NCI-H460 (cell line): ENCODE results near the gene MAP4. TPM values are rescaled to one million over a fixed set of nuclear protein-coding genes. Genes with fewer than 3 reads are reported as not detected.
"Not testable (repeated sequence)": the region's sequence is repeated elsewhere in the genome, so short reads cannot be mapped to it uniquely, and the experiment has no call there.

Source experiments
- DNase-seq: peaks from one replicate; pipeline ENCODE4 v3.0.0-alpha.2; 2016; ENCODE audit warnings: low read depth; ENCODE audit errors: extremely low read depth
- total RNA-seq: library from RNA; depleted of rRNA; stranded (reverse); fragments of >200 nt; shearing (Covaris generic); gene quantifications from 2 replicates; pipeline ENCODE4 v1.2.3, GENCODE V29; 2014

Gene MAP4
- total RNA-seq, 1 experiment from 2014 or later, result 53.4 TPM

DNA sequence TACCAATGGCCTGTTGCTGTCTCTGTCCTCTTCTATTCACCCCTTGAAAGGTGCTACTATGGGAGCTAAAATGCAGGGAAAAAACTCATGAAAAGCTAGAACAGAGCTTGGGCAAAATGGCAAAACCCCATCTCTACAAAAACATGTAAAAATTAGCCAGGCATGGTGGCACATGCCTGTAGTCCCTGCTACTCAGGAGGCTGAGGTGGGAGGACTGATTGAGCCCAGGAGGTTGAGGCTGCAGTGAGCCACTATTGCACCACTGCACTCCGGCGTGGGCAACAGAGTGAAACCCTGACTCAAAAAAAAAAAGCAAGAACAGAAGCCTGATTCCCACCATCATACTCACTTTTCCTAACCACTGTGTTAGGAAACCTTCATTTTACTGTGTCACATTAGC is 1.9 kb downstream of the MAP4 start:
- DNase-seq, result no peak

DNA sequence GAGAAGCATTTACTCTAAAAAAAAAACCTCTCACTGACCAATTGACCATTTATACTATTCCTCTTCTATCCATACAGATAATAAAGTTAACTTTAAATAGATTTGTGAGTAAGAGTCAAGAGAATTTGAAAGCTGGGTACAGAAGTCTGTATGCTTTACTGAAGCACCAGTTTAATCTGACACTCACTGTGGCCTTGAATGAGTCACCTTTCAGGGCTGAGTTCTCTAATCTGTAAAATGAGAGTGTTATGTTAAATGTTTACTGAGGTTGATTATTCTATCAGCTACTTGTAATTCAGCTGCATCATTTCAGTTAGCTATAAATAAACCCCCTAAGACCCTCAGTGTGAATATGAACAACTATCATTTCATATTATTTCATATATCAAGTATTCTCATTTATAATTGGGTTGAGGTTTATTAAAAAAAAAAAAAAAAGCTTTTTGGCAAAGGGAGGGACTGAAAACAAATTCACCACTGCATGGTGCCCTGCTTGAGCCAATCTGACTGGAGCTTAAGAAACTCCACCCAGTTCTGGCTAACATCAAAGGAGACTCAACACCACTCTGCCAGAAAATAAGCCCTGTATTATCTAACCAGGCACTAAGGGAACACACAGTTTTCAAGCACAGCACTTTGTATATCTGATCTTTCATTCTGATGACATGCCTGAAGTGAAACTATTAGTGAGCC is 2.8 kb downstream of the MAP4 start:
- DNase-seq, result no peak

DNA sequence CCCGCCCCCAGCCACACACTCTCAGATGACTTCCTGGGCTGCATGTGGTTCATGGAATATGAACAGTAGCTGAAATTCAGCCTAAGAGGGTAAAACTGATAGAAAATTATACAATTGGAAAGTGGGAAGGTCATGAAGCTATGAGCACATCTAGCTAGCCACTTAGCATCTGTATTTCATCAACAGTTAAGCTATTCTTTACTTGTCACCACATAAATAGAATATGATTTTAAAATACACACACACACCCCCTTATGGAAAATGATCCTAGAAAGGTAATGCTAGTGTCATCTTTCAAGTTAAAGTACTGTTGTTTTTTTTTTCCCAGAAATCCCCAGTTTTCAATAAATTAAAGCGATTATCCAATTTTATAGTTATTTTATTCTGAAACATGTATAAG is 3.6 kb downstream of the MAP4 start:
- DNase-seq, result no peak

DNA sequence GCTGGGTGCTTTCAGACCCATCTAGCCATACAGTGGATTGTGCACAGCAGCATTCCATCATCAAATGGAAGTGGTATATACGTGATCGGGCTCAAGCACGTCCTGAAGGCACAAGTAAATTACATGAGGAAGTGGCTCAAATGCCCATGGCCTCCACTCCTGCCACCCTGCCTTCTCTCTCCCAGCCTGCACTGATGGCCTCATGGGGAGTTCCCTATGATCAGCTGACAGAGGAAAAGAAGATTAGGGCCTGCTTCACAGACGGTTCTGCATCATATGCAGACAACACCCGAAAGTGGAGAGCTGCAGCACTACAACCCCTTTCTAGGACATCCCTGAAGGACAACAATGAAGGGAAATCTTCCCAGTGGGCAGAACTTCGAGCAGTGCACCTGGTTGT is 8.2 kb downstream of the MAP4 start:
- DNase-seq, result not testable (repeated sequence)

DNA sequence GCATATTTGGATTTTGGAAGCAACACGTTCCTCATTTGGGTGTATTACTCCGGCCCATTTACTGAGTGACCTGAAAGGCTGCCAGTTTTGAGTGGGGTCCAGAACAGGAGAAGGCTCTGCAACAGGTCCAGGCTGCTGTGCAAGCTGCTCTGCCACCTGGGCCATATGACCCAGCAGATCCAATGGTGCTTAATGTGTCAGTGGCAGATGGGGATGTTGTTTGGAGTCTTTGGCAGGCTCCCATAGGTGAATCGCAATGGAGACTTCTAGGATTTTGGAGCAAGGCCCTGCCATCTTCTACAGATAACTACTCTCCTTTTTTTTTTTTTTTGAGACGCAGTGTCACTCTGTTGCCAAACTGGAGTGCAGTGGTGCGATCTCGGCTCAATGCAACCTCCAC is 8.9 kb downstream of the MAP4 start:
- DNase-seq, result not testable (repeated sequence)

DNA sequence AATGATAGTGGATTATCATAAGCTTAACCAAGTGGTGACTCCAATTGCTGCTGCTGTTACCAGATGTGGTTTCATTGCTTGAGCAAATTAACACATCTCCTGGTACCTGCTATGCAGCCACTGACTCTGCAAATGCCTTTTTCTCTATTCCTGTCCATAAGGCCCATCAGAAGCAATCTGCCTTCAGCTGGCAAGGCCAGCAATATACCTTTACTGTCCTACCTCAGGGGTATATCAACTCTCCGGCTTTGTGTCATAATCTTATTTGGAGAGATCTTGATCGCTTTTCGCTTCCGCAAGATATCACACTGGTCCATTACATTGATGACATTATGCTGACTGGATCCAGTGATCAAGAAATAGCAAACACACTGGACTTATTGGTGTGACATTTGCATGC is 9.4 kb downstream of the MAP4 start:
- DNase-seq, result not testable (repeated sequence)

DNA sequence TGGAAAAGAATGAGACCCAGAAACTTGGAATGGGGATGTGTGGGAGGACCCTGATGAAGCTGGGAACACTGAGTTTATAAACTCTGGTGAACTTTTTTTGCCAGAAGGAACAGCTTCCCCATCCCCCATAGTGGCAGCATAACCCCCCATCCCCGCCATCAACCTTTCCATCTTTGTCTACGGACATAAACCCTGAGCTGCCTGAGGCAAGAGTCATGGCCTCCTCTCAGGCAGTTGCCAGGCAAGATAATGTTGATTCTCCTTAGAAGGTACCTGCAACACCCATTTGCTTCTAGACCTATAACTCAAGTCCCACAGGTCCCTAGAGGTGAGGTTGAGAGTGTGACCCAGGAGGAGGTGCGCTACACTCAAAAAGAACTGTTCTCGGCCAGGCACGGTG is 11.5 kb downstream of the MAP4 start:
- DNase-seq, result no peak

- DNase-seq, result no peak
These were observed 13.4 kb downstream of the MAP4 start for GRCh38 chr3:48002787-48003186.

DNA sequence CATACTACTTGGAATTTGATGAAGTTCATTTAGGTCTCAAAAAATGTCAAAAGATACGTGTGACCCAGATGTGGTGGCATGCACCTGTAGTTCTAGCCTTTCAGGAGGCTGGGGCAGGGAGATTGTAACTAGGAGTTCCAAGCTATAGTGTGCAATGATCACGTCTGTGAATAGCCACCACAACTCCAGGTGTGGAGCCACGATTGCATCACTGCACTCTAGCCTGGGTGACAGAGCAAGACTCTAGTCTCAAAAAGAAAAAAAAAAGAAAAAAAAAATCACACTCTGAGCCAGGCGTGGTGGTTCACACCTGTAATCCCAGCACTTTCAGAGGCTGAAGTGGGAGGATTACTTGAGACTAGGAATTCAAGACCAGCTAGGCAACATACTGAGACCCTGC is 14.2 kb downstream of the MAP4 start:
- DNase-seq, result no peak

GRCh38 chr3:48000212-48000611 is 16.0 kb downstream of the MAP4 start:
- no peak for DNase-seq

GRCh38 chr3:47996440-47996839 is 19.8 kb downstream of the MAP4 start:
- no peak for DNase-seq

- no peak for DNase-seq
These were observed 22.0 kb downstream of the MAP4 start for GRCh38 chr3:47994180-47994579.

DNA sequence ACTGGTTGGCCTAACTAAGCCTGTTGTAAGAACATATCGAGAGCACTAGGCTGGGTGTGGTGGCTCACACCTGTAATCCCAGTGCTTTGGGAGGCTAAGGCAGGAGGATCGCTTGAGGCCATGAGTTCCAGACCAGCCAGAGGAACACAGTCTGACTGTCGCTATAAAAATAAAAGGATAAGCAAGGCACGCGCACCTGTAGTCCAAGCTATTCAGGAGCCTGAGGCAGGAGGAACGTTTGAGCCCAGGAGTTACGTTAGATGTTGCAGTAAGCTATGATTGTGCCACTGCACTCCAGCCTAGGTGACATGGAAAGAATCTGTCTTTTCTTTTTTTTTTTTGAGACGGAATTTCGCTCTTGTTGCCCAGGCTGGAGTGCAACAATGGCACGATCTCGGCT is 24.9 kb downstream of the MAP4 start:
- DNase-seq, result no peak

DNA sequence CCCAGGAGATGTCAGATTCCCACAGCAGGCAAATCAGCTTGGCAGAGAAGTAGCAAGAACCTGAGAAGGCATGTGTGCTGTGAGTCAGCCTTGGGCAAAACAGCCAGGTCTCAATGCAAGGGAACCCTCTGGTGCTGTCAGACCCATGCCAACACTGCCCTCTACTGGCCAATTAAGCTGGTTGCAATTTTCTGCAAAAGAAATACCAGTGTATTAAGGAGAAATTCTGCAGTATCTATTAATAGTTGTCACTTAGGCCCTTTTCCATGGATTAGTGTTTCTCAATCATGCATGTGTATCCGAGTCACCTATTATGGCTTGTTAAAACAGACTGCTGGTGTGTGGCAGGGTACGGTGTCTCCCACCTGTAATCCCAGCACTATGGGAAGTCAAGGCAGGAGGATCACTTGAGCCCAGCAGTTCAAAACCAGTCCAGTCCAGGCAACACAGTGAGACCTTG is 26.2 kb downstream of the MAP4 start:
- peak; percentile 79 for DNase-seq

GRCh38 chr3:47985381-47985780 is 30.8 kb downstream of the MAP4 start:
- DNase-seq, result no peak

DNA sequence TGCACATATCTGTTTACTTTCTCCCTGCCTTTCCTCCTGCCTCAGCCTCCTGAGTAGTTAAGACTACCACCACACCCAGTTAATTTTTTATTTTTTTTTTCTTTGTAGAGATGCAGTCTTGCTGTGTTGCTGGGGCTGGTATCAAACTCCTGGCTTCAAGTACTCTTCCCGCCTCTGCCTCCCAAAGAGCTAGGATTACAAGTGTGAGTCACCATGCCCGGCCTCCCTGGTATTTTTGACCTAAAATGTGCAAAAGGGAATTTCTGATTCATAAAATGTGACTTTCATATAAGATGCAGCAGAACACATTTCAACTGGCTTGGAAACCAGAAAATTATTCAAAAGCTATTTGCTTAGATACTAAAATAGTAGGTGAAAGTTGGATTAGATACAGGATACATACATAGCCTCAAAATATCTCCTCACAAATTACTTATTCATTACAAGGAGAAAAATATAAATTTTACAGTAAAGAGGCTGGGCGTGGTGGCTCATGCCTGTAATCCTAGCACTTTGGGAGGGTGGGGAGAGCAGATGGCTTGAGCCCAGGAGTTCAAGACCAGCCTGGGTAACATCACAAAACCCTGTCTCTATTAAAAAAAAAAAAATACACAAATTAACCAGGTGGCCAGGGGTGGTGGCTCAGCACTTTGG is 32.0 kb downstream of the MAP4 start:
- DNase-seq, result no peak

DNA sequence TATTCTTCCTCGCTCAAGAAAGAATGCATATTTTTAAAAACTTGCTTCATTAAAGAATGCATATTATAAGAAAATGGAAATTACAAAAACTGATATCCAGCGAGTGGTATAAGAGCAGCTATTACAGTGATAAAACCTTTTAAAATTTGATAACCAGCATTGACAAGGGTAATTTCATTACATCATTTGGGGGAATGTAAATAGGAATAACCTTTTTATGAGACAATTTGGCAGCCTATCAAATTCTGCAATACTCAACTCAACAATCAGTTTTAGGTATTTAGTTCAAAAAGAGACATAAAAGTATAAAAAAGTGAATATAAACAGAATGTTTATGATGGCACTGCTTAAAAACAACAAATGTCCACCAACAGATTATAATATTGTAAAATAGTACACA is 35.4 kb downstream of the MAP4 start:
- no peak for DNase-seq

- DNase-seq, result no peak
These were observed 37.1 kb downstream of the MAP4 start for GRCh38 chr3:47979070-47979469.

DNA sequence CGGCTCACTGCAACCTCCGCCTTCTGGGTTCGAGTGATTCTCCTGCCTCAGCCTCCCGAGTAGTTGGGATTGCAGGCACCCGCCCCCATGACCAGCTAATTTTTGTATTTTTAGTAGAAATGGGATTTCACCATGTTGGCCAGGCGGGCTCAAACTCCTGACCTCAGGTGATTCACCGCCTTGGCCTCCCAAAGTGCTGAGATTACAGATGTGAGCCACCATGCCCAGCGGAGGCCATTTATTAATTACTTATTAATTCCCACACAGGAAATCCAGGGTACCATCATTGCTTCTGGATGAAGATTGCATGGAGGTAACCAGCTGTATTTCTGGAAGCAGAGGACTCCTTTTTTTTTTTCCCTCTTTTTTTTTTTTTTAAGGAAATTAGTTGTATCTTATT is 37.8 kb downstream of the MAP4 start:
- no peak for DNase-seq

GRCh38 chr3:47976135-47976732 is 40.0 kb downstream of the MAP4 start:
- DNase-seq, result no peak

- no peak for DNase-seq
These were observed 41.2 kb downstream of the MAP4 start for GRCh38 chr3:47974974-47975470.

DNA sequence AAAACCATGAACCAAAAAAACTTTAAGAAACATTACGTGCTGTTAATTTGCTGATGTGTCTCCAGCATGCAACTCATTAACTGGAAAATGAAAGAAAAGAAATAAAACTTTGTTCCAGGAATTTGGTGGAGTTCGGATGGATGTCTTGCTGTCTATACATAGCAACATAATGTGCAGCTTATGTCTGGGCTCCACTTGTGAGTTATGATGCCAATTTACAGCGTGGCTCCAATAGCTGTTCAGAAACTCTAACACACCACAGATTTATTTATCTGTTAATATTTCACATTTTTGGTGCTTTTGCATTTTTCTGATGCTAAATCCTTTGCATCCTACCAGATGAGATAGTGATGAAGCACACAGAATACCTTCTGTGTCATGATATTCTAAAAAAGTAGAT is 45.1 kb downstream of the MAP4 start:
- no peak for DNase-seq
